Measurements from ENCODE around the gene ZFYVE1.
"Not testable (repeated sequence)": the region's sequence is repeated elsewhere in the genome, so short reads cannot be mapped to it uniquely, and the experiment has no call there.

The ZFYVE1 gene

GRCh38 chr14:72956741-72957140, 70.2 kb downstream of the ZFYVE1 start:
- DNase-seq (ENCODE audit: low spot score), result not testable (repeated sequence)

GRCh38 chr14:72952171-72952570, 74.7 kb downstream of the ZFYVE1 start:
- DNase-seq (ENCODE audit: low spot score), result no peak

GRCh38 chr14:72948481-72949138, 78.3 kb downstream of the ZFYVE1 start:
- DNase-seq (ENCODE audit: low spot score), result peak; percentile 68

GRCh38 chr14:72947366-72948160, 79.3 kb downstream of the ZFYVE1 start:
- no peak for DNase-seq (ENCODE audit: low spot score)

GRCh38 chr14:72946491-72946890, 80.4 kb downstream of the ZFYVE1 start:
- no peak for DNase-seq (ENCODE audit: low spot score)

- no peak for DNase-seq (ENCODE audit: low spot score)
Measured at GRCh38 chr14:72945356-72946027, 81.4 kb downstream of the ZFYVE1 start.

- no peak for DNase-seq (ENCODE audit: low spot score)
Measured at GRCh38 chr14:72943876-72944430, 83.0 kb downstream of the ZFYVE1 start.

GRCh38 chr14:72942934-72943333, 84.0 kb downstream of the ZFYVE1 start:
- DNase-seq (ENCODE audit: low spot score), result peak; percentile 33

GRCh38 chr14:72941286-72941985, 85.5 kb downstream of the ZFYVE1 start:
- no peak for DNase-seq (ENCODE audit: low spot score)

GRCh38 chr14:72939630-72940029, 87.3 kb downstream of the ZFYVE1 start:
- DNase-seq (ENCODE audit: low spot score), result no peak

- DNase-seq (ENCODE audit: low spot score), result no peak
Measured at GRCh38 chr14:72932893-72933292, 94.0 kb downstream of the ZFYVE1 start.

GRCh38 chr14:72929316-72930080, 97.4 kb downstream of the ZFYVE1 start:
- no peak for DNase-seq (ENCODE audit: low spot score)

- DNase-seq (ENCODE audit: low spot score), result no peak
Measured at GRCh38 chr14:72928872-72929271, 98.0 kb downstream of the ZFYVE1 start.

GRCh38 chr14:72926292-72927028, 100.4 kb downstream of the ZFYVE1 start, which contains the start of gene DCAF4:
Gene DCAF4 (plus strand): TSS chr14:72926464. CDS start chr14:72937979, 11,515 bp downstream.
- DNase-seq (ENCODE audit: low spot score), result peak; percentile 99

- no peak for DNase-seq (ENCODE audit: low spot score)
Measured at GRCh38 chr14:72925815-72926291, 101.1 kb downstream of the ZFYVE1 start.

GRCh38 chr14:72925171-72925759, 101.6 kb downstream of the ZFYVE1 start:
- DNase-seq (ENCODE audit: low spot score), result no peak

GRCh38 chr14:72924337-72924736, 102.6 kb downstream of the ZFYVE1 start:
- no peak for DNase-seq (ENCODE audit: low spot score)

- DNase-seq (ENCODE audit: low spot score), result no peak
Measured at GRCh38 chr14:72921396-72921795, 105.5 kb downstream of the ZFYVE1 start.

- peak; percentile 36 for DNase-seq (ENCODE audit: low spot score)
Measured at GRCh38 chr14:72920008-72920407, 106.9 kb downstream of the ZFYVE1 start.
